Left lung (tissue), 10 donors: Measurements from ENCODE around the gene IL16. TPM values are rescaled to one million over a fixed set of nuclear protein-coding genes. Genes with fewer than 3 reads are reported as not detected.

Experiments used
- ATAC-seq: fragments of 200-7000 bp; cut with Tn5 transposase; one replicate; pipeline ENCODE4 v1.9.1; 2020; ENCODE audit warnings: moderate library complexity
- DNase-seq, 4 donors: peaks; one replicate each; pipeline ENCODE4 v3.0.0-alpha.2; 2013 to 2020
- H3K27ac ChIP-seq, 2 donors: fragments of 200-600 bp; sonication (generic) in 1 of 2; one replicate each; pipeline versions ENCODE4 v1.5.0 to v1.8.0; 2020 to 2021
- H3K27me3 ChIP-seq, 2 donors: fragments of 200-600 bp; sonication (generic) in 1 of 2; one replicate each; pipeline versions ENCODE4 v1.5.0 to v1.8.0; 2020 to 2021
- H3K36me3 ChIP-seq, 2 donors: fragments of 200-600 bp; sonication (generic) in 1 of 2; one replicate each; pipeline versions ENCODE4 v1.5.0 to v1.8.0; 2020 to 2021
- H3K4me1 ChIP-seq, 2 donors: fragments of 200-600 bp; one replicate each; pipeline ENCODE4 v1.8.0; 2021
- H3K4me3 ChIP-seq, 2 donors: fragments of 200-600 bp; sonication (generic) in 1 of 2; one replicate each; pipeline versions ENCODE4 v1.5.0 to v1.8.0; 2020 to 2021; ENCODE audit warnings: mild to moderate bottlenecking in 1 of 2
- H3K9me3 ChIP-seq, 2 donors: fragments of 200-600 bp; sonication (generic) in 1 of 2; one replicate each; pipeline versions ENCODE4 v1.5.0 to v1.8.0; 2020 to 2021
- intact Hi-C, 2 donors: fragments of 100-400 bp; cut with DNase I; formaldehyde crosslinking; loops; one replicate each; pipeline versions ENCODE4 v1.11.2 to v1.14.2; 2022
- polyA plus RNA-seq, 6 donors: library from polyadenylated mRNA; unstranded; fragments of 120-200 nt; gene quantifications; one replicate each; pipeline ENCODE4 v1.2.1, GENCODE V29; 2013; ENCODE audit not compliant: insufficient read length in 6 of 6
- total RNA-seq, 2 donors: library from RNA; stranded (reverse); fragmentation: NEBNext Ultra II Directional; extraction: Animal tissue kit (Norgen Biotek cat#: 25700); gene quantifications; one replicate each; pipeline ENCODE4 v1.2.1, GENCODE V29; 2021
- TF ChIP-seq, protein P1 (sequence below), 2 donors: fragments of 200-600 bp; sonication (generic) in 1 of 2; IDR thresholded peaks; one replicate each; pipeline versions ENCODE4 v1.5.0 to v1.8.0; 2021; ENCODE audit warnings: antibody characterized with exemption in 2 of 2
- donor health status: DM: no; HTN: yes; CAD: no.
- donor health status: DM: no; HTN: no; CAD: no.

The IL16 gene
- total and polyA plus RNA-seq, 8 donors, result 11.4 to 34.3 (median 14.9) TPM

GRCh38 chr15:81286621-81287121, 90.0 kb downstream of the IL16 start:
- Histone ChIP-seq H3K4me1 (peaks cover 0 to 14% of the 10 kb centered on the region in 2 donors), H3K36me3 (peaks cover 0 to 3% of the 10 kb centered on the region in 2 donors), H3K9me3 (no peaks in the 10 kb centered on the region), H3K4me3 (no peak overlapping the region), H3K27me3 (no peaks in the 10 kb centered on the region), H3K27ac (peak overlapping the region in 1 of 2 donors; percentile 43)
- TF ChIP-seq, protein P1, sequence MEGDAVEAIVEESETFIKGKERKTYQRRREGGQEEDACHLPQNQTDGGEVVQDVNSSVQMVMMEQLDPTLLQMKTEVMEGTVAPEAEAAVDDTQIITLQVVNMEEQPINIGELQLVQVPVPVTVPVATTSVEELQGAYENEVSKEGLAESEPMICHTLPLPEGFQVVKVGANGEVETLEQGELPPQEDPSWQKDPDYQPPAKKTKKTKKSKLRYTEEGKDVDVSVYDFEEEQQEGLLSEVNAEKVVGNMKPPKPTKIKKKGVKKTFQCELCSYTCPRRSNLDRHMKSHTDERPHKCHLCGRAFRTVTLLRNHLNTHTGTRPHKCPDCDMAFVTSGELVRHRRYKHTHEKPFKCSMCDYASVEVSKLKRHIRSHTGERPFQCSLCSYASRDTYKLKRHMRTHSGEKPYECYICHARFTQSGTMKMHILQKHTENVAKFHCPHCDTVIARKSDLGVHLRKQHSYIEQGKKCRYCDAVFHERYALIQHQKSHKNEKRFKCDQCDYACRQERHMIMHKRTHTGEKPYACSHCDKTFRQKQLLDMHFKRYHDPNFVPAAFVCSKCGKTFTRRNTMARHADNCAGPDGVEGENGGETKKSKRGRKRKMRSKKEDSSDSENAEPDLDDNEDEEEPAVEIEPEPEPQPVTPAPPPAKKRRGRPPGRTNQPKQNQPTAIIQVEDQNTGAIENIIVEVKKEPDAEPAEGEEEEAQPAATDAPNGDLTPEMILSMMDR (IDR thresholded peaks at IDR 0.05), result no peak
- ATAC-seq, result peak; percentile 49
- intact Hi-C loops, result no loop called here
- DNase-seq, result no peak

GRCh38 chr15:81288040-81288439, 91.4 kb downstream of the IL16 start:
- Histone ChIP-seq H3K4me1 (peaks cover 0 to 25% of the 10 kb centered on the region in 2 donors), H3K36me3 (peaks cover 0 to 6% of the 10 kb centered on the region in 2 donors), H3K27ac (no peak overlapping the region), H3K4me3 (no peak overlapping the region), H3K27me3 (no peaks in the 10 kb centered on the region), H3K9me3 (no peaks in the 10 kb centered on the region)
- intact Hi-C loops, result no loop called here
- ATAC-seq (no peak), DNase-seq (no peak)
- TF ChIP-seq, protein P1 (IDR thresholded peaks at IDR 0.05), result no peak

DNA sequence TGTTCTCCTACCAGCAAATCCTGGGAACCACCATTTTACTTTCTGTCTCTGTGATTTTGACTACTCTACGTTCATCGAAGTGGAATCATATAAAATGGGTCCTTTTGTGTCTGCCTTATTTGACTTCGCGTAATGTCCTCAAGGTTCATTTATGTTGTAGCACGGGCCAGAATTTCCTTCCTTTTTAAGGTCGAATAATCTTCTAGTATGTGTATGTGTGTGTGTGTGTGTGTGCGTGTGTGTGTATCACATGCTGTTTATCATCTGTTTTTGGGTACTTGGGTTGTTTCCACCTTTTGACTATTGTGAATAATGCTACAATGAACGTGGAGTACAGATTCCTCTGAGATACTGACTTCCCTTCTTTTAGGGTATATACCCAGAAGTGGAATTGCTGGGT, 91.9 kb downstream of the IL16 start:
- TF ChIP-seq, protein P1 (IDR thresholded peaks at IDR 0.05), result no peak
- H3K36me3 ChIP-seq, result peaks cover 0 to 6% of the 10 kb centered on the region in 2 donors
- H3K4me3 ChIP-seq, result no peak overlapping the region
- intact Hi-C loops, result no loop called here
- ATAC-seq, result no peak
- peaks cover 0 to 31% of the 10 kb centered on the region in 2 donors for H3K4me1 ChIP-seq
- H3K27me3 ChIP-seq, result no peaks in the 10 kb centered on the region
- H3K9me3 ChIP-seq, result no peaks in the 10 kb centered on the region
- DNase-seq, result no peak
- H3K27ac ChIP-seq, result no peak overlapping the region

- no peak for ATAC-seq
- Histone ChIP-seq H3K27ac (no peak overlapping the region), H3K4me3 (no peak overlapping the region), H3K27me3 (no peaks in the 10 kb centered on the region), H3K9me3 (no peaks in the 10 kb centered on the region), H3K36me3 (peaks cover 0 to 6% of the 10 kb centered on the region in 2 donors), H3K4me1 (peaks cover 0 to 44% of the 10 kb centered on the region in 2 donors)
- intact Hi-C loops, result no loop called here
- TF ChIP-seq, protein P1 (IDR thresholded peaks at IDR 0.05), result no peak
- DNase-seq, result no peak
Observed at GRCh38 chr15:81289910-81290309, 93.2 kb downstream of the IL16 start.

DNA sequence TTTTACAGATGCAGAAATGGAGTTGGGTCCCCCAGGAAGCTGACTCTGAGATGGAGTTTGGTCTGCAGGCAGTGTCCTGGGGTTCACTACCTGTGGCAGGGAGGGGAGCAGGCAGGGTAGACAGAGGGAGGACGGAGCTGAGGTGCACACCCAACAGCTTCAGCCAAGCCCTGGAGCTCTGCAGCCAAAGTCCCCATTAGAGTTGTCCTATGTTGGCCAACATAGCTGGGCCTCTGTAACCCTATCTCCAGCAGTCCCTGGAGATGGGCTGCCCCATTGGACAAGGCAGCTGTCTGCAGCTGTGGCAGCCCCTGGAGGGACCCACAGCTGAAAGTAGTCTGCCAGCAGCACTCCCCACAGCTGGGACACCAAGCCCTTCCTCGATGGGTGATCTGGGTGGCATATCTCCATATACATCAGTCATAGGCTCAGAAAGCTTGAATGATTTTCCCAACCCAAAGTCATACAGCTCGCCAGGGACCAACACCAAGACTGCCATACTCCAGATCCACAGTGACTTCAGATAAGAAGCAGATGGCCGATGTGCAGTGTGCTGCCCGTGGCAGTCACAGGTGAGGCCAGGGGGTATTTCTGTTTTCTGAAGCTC, 95.3 kb downstream of the IL16 start:
- H3K27ac ChIP-seq, result peak overlapping the region in 1 of 2 donors; percentile 85
- DNase-seq, result no peak
- intact Hi-C loops, result no loop called here
- TF ChIP-seq, protein P1 (IDR thresholded peaks at IDR 0.05), result no peak
- no peak for ATAC-seq
- H3K27me3 ChIP-seq, result no peaks in the 10 kb centered on the region
- peaks cover 0 to 6% of the 10 kb centered on the region in 2 donors for H3K36me3 ChIP-seq
- H3K9me3 ChIP-seq, result no peaks in the 10 kb centered on the region
- peaks cover 2 to 49% of the 10 kb centered on the region in 2 donors for H3K4me1 ChIP-seq
- H3K4me3 ChIP-seq, result no peak overlapping the region
